Activated naive CD4-positive, alpha-beta T cell (primary cell): ENCODE data around the gene ARHGAP9.

Experiments used
- DNase-seq, 4 experiments: peaks; one replicate each; lab custom pipeline; 2025; lab: John Stamatoyannopoulos, UW

ARHGAP9 gene

GRCh38 chr12:57479376-57480115 lies at the start of gene ARHGAP9:
TSS of gene ARHGAP9 (minus strand) at chr12:57479866. CDS start at chr12:57479406, 460 bp downstream.
- DNase-seq, result peak in 2 of 4 experiments; percentile 20 to 32

- no peak for DNase-seq
Measured at GRCh38 chr12:57528831-57529555, 49.3 kb upstream of the ARHGAP9 start.

GRCh38 chr12:57528176-57528575 lies 48.5 kb upstream of the ARHGAP9 start:
- DNase-seq, result no peak

GRCh38 chr12:57527184-57527583 lies 47.5 kb upstream of the ARHGAP9 start:
- no peak for DNase-seq

- DNase-seq, result no peak
Measured at GRCh38 chr12:57526477-57527126, 46.9 kb upstream of the ARHGAP9 start.

GRCh38 chr12:57525615-57526383 lies 46.1 kb upstream of the ARHGAP9 start:
- no peak for DNase-seq

GRCh38 chr12:57524814-57525614 lies 45.3 kb upstream of the ARHGAP9 start:
- no peak for DNase-seq

GRCh38 chr12:57523706-57524614 lies 44.3 kb upstream of the ARHGAP9 start:
- DNase-seq, result no peak

GRCh38 chr12:57522887-57523705 lies 43.4 kb upstream of the ARHGAP9 start:
- DNase-seq, result no peak

- peak; percentile 76 to 95 (median 90) for DNase-seq
Measured at GRCh38 chr12:57522011-57522886, 42.6 kb upstream of the ARHGAP9 start, which contains the start of gene MBD6. TSS of gene MBD6 (plus strand) at chr12:57522824. CDS start at chr12:57524304, 1,480 bp downstream.

- peak in 2 of 4 experiments; percentile 19 to 39 for DNase-seq
Measured at GRCh38 chr12:57521525-57522010, 41.9 kb upstream of the ARHGAP9 start.

GRCh38 chr12:57520053-57520818 lies 40.6 kb upstream of the ARHGAP9 start, which contains the start of gene DDIT3:
TSS of gene DDIT3 (minus strand) at chr12:57520514. CDS start at chr12:57517406, 3,108 bp downstream.
- peak; percentile 98 to 100 (median 99) for DNase-seq

- DNase-seq, result no peak
Measured at GRCh38 chr12:57519796-57520052, 40.1 kb upstream of the ARHGAP9 start.

- no peak for DNase-seq
Measured at GRCh38 chr12:57518920-57519795, 39.5 kb upstream of the ARHGAP9 start.

- no peak for DNase-seq
Measured at GRCh38 chr12:57518176-57518919, 38.7 kb upstream of the ARHGAP9 start.
